ENCODE measurements around the gene NFXL1. TPM values are rescaled to one million over a fixed set of nuclear protein-coding genes. Genes with fewer than 3 reads are reported as not detected.

Gene NFXL1
- polyA plus RNA-seq, 2 of the 4 experiments (the other 2 are of a cell fraction) = 7.1 to 15.7 TPM

GRCh38 chr4:47816748-47817147, 97.6 kb downstream of the NFXL1 start:
- ChIA-PET CTCF (interaction anchor here (1.7 kb wide), 1 partner anchor 20 kb away, joined by 4 read pairs; no protein-coding TSS in a partner anchor), POLR2A (no interaction called here)
- ATAC-seq (no peak), DNase-seq (ENCODE audit: low read depth in 1 of 2, low spot score in 1 of 2) (no peak), FAIRE-seq (no peak)
- Histone ChIP-seq H3K4me3 (no peak overlapping the region), H3K9me3 (no peaks in the 10 kb centered on the region), H3K4me2 (no peak overlapping the region), H3K4me1 (no peaks in the 10 kb centered on the region), H3K27ac (no peak overlapping the region)
- 10% methylated on average over 2 of the region's 2 CpGs for WGBS (ENCODE audit: missing lambda C conversion rate)
- no peak for TF ChIP-seq ZFP36 (IDR thresholded peaks at IDR 0.05; ENCODE audit: borderline replicate concordance, partially characterized antibody)
- no peak for TF ChIP-seq MAX (IDR thresholded peaks at IDR 0.05)
- TF ChIP-seq KDM1A (IDR thresholded peaks at IDR 0.05; ENCODE audit: low read depth) = no peak
- TF ChIP-seq ELK1 (IDR thresholded peaks at IDR 0.05; ENCODE audit: low read depth, low read length) = no peak

- DNase-seq (ENCODE audit: low read depth in 1 of 2, low spot score in 1 of 2) (no peak), FAIRE-seq (no peak), ATAC-seq (no peak)
- TF ChIP-seq ZSCAN20 (CRISPR knock-in tag; IDR thresholded peaks at IDR 0.05) = no peak
- no peak for TF ChIP-seq POLR2AphosphoS2 (conservative IDR thresholded peaks at IDR 0.05; ENCODE audit: low read length)
- no peak for TF ChIP-seq NPAS2 (CRISPR knock-in tag; IDR thresholded peaks at IDR 0.05; ENCODE audit: borderline replicate concordance)
- TF ChIP-seq RARB (CRISPR knock-in tag; IDR thresholded peaks at IDR 0.05) = no peak
- no peak for TF ChIP-seq RAD21 (conservative IDR thresholded peaks at IDR 0.05 in 1 of 2, IDR thresholded peaks at IDR 0.05 in 1 of 2)
- no peak for TF ChIP-seq HOXB13 (CRISPR knock-in tag; IDR thresholded peaks at IDR 0.05; ENCODE audit: low read depth)
- TF ChIP-seq REST (IDR thresholded peaks at IDR 0.05) = no peak
- no peak for TF ChIP-seq BCL3 (IDR thresholded peaks at IDR 0.05)
- TF ChIP-seq GATA3 (IDR thresholded peaks at IDR 0.05; ENCODE audit: borderline replicate concordance) = no peak
- no peak for TF ChIP-seq PHF8 (IDR thresholded peaks at IDR 0.05; ENCODE audit: borderline replicate concordance, low read depth)
- TF ChIP-seq TP53 (CRISPR knock-in tag; IDR thresholded peaks at IDR 0.05) = no peak
- TF ChIP-seq CHD2 (IDR thresholded peaks at IDR 0.05; ENCODE audit: low read length, partially characterized antibody) = no peak
- no peak for TF ChIP-seq ESRRA (IDR thresholded peaks at IDR 0.05; ENCODE audit: borderline replicate concordance, low read length)
- no peak for TF ChIP-seq NR3C1 (IDR thresholded peaks at IDR 0.05)
- TF ChIP-seq CHD4 (IDR thresholded peaks at IDR 0.05; ENCODE audit: borderline replicate concordance) = no peak
- no peak for TF ChIP-seq FOXS1 (CRISPR knock-in tag; IDR thresholded peaks at IDR 0.05)
- TF ChIP-seq RFX5 (IDR thresholded peaks at IDR 0.05) = no peak
- Histone ChIP-seq H3K4me1 (no peaks in the 10 kb centered on the region), H3K4me3 (no peak overlapping the region), H3K27ac (no peak overlapping the region), H3K9me3 (no peaks in the 10 kb centered on the region), H3K4me2 (no peak overlapping the region)
- CTCF ChIA-PET = no interaction called here
- 47% methylated on average over 6 of the region's 6 CpGs for WGBS (ENCODE audit: missing lambda C conversion rate)
- POLR2A ChIA-PET = no interaction called here
Observed at GRCh38 chr4:47814618-47815295, 99.6 kb downstream of the NFXL1 start.
